Stimulated activated CD4-positive, alpha-beta T cell treated with anti-CD3 and anti-CD28 coated beads, Interleukin-1b, Interleukin-23, amount 100 ng/mL, for 24 hours (primary cell): ENCODE measurements around the gene ZFP57.

ENCODE experiments used
- DNase-seq, 4 experiments: peaks; one replicate each; pipeline ENCODE4 v3.0.0-alpha.2; 2020; ENCODE audit warnings: low read depth in 4 of 4, low spot score in 1 of 4

The ZFP57 gene

DNA sequence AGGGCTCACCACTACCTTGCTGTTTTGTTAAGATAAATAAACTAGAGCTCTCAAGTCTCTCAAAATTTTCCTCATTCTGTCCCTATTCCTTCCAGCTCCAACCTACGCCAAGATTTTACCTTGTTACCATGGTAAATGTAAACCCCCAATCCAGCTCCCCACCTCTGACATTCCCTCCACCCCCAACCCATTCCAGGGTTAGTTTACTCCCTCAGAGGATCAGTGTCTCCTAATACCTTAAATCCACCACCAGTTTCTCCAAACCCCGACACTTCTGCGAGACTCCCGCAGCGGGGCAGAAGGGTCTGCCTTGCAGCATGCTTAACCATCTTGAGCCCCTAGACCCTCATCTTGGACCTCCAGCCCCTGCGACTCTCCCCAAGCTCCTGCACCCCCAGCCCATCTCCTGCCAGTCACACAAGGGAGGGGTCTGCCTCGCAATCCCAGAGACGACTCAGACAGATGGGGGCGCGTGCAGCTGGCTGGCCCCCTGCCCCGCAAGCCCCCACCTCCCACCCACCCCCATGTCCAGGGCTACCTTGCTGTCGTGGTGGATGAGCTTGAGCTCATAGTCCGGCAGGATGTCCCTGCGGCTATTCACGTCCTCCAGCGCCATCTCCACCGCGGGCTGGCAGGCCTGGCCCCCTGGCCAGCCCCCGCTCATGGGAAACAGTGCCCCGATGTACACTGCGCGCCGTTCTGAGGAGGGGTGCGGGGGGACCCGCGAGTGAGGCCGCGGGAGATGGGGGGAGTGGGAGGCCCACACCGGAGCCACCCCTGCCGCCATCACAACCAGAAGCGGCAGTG is 53.8 kb downstream of the ZFP57 start:
- DNase-seq = no peak

DNA sequence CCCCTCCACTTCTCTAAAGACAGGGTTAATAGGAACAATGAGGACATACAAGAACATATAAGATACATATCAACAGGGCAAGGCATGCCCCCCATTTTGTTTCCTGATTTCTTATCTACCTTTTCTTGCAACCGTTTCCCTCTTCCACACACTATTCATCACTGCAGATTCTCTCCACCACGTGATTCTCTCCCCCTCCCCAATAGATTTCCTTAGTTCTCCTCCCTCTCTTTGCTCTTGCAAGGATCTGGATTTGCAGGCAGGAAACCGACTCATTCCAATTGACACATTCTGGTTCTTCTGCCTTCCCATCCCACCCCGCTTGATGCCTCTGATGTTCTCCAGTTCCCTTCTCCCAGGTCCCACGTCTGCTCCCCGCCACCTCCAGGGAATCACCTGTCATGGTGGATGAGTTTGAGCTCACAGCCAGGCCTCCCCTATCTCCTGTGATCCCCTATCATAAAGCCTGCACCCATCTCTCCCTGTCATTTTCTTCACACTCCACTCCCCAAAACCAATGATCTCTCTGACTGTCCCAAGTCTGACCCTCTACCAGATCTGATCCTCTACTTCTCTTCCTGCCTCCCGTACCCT is 55.5 kb downstream of the ZFP57 start:
- no peak for DNase-seq

DNA sequence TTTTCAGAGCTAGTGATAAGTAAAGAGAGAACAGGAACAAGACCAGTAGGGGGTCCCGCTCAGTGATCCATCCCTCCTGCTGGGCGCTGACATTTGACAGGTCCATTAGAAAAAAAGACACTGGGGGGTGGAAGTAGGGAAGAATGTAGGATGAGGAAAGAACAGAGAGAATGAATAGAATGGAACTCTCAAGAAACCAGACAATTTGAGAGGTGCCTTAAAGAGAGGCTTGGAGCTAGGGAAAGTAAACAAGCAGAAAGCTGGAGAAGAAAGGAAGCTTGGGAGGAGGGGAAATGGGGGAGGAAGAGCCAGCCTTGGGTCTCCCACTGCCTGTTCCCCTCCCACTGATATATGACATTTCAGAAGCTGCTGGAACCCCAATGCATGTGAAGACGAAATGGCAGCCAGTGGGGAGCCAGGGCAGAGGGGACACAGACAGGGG is 56.4 kb downstream of the ZFP57 start:
- DNase-seq = no peak
